Prostate gland (tissue), 2 donors: Measurements from ENCODE around the gene LRP8. TPM values are rescaled to one million over a fixed set of nuclear protein-coding genes. Genes with fewer than 3 reads are reported as not detected.
A peak's percentile ranks its signal among the peaks of the same experiment; 100 is the strongest.

Experiments
- DNase-seq: peaks from one replicate; pipeline ENCODE4 v3.0.0-alpha.2; 2019; ENCODE audit warnings: low spot score
- H3K27ac ChIP-seq, 2 donors: fragments of 200-600 bp; sonication (generic); 2 replicates each; pipeline ENCODE4 v1.5.1; 2017 to 2019
- H3K27me3 ChIP-seq: fragments of 200-600 bp; sonication (generic); replicated peaks from 2 replicates; pipeline ENCODE4 v1.5.1; 2019; ENCODE audit not compliant: insufficient read depth
- H3K36me3 ChIP-seq, 2 donors: fragments of 200-600 bp; sonication (generic); 1 replicate in 1 of 2; 2 replicates in 1 of 2; pipeline versions ENCODE4 v1.5.1 to v1.8.1; 2017 to 2019
- H3K4me1 ChIP-seq: fragments of 200-600 bp; sonication (generic); replicated peaks from 2 replicates; pipeline ENCODE4 v1.5.1; 2019
- H3K4me3 ChIP-seq, 2 donors: fragments of 200-600 bp; sonication (generic); 2 replicates each; pipeline ENCODE4 v1.5.1; 2017 to 2019
- H3K9me3 ChIP-seq: fragments of 200-600 bp; sonication (generic); 2 replicates; pipeline ENCODE4 v1.5.1; 2017
- CTCF ChIP-seq, 4 experiments: fragments of 200-600 bp in 2 of 4; fragments of 450-650 bp in 2 of 4; sonication (generic) in 2 of 4; IDR thresholded peaks; 1 replicate in 3 of 4; 2 replicates in 1 of 4; pipeline ENCODE4 v1.5.1; 2016 to 2019; ENCODE audit warnings: antibody characterized with exemption in 4 of 4, mild to moderate bottlenecking in 2 of 4, moderate library complexity in 2 of 4
- POLR2A ChIP-seq: fragments of 450-650 bp; IDR thresholded peaks from one replicate; pipeline ENCODE4 v1.6.1; 2016; ENCODE audit warnings: antibody characterized with exemption, mild to moderate bottlenecking
- POLR2AphosphoS5 ChIP-seq: sonication (generic); formaldehyde crosslinking; IDR thresholded peaks from one replicate; pipeline ENCODE4 v1.6.1; 2017; ENCODE audit warnings: antibody characterized with exemption
- WGBS: methylation state at CpG from one replicate; pipeline ENCODE4 v1.1.5; 2018; 5-methylcytosine and 5-hydroxymethylcytosine counted together
- intact Hi-C: fragments of 100-400 bp; cut with DNase I; formaldehyde crosslinking; loops from one replicate; pipeline ENCODE4 v1.14.2; 2022
- total RNA-seq, 2 donors: library from RNA; depleted of rRNA; stranded (reverse); fragments of >200 nt; gene quantifications; one replicate each; pipeline ENCODE4 v1.1.0, GENCODE V29; 2016

LRP8 gene
- 100 to 1,000 TPM in 1 of 2 donors, 1 to 10 TPM in 1; 6.7 to 130 TPM for total RNA-seq

GRCh38 chr1:53328009-53328461, at the start of gene LRP8:
TSS of gene LRP8 (minus strand) at chr1:53328070. CDS start at chr1:53327912, 158 bp downstream.
- intact Hi-C loops = no loop called here
- Histone ChIP-seq H3K4me3 (peak within 1 kb of the TSS; percentile 49 to 51), H3K27ac (peak within 1 kb of the TSS in 1 of 2 donors; percentile 30), H3K36me3 (no peaks in the 10 kb centered on the region), H3K4me1 (peaks cover 6% of the 10 kb centered on the region), H3K27me3 (no peaks in the 10 kb centered on the region), H3K9me3 (no peaks in the 10 kb centered on the region)
- peak; percentile 58 for DNase-seq
- 5% methylated on average over 15 of the region's 47 CpGs for WGBS
- TF ChIP-seq POLR2AphosphoS5 = no peak
- no peak for TF ChIP-seq CTCF (IDR thresholded peaks at IDR 0.05)
- no peak for TF ChIP-seq POLR2A

- intact Hi-C loops = no loop called here
- WGBS = 76% methylated on average over 13 of the region's 13 CpGs
- no peak for TF ChIP-seq POLR2AphosphoS5
- TF ChIP-seq CTCF (IDR thresholded peaks at IDR 0.05) = no peak
- TF ChIP-seq POLR2A = no peak
- H3K9me3 ChIP-seq = no peaks in the 10 kb centered on the region
- no peaks in the 10 kb centered on the region for H3K36me3 ChIP-seq
- H3K27ac ChIP-seq = no peak overlapping the region
- H3K4me1 ChIP-seq = no peaks in the 10 kb centered on the region
- no peak overlapping the region for H3K4me3 ChIP-seq
- H3K27me3 ChIP-seq = no peaks in the 10 kb centered on the region
- no peak for DNase-seq
These were observed 49.6 kb upstream of the LRP8 start for GRCh38 chr1:53377438-53377841.

- TF ChIP-seq POLR2AphosphoS5 = no peak
- no peak for TF ChIP-seq CTCF (IDR thresholded peaks at IDR 0.05)
- TF ChIP-seq POLR2A = no peak
- no peaks in the 10 kb centered on the region for H3K27me3 ChIP-seq
- no peak overlapping the region for H3K27ac ChIP-seq
- H3K4me1 ChIP-seq = no peaks in the 10 kb centered on the region
- H3K4me3 ChIP-seq = no peak overlapping the region
- no peaks in the 10 kb centered on the region for H3K36me3 ChIP-seq
- intact Hi-C loops = no loop called here
- 74% methylated on average over 14 of the region's 14 CpGs for WGBS
- no peak for DNase-seq
- no peaks in the 10 kb centered on the region for H3K9me3 ChIP-seq
These were observed 49.0 kb upstream of the LRP8 start for GRCh38 chr1:53376742-53377437.

- intact Hi-C loops = no loop called here
- no peak for DNase-seq
- WGBS = 70% methylated on average over 14 of the region's 14 CpGs
These were observed 48.2 kb upstream of the LRP8 start for GRCh38 chr1:53376041-53376461.

More at GRCh38 chr1:53376041-53376461, 48.2 kb upstream of the LRP8 start:
- Histone ChIP-seq H3K36me3 (no peaks in the 10 kb centered on the region), H3K27ac (no peak overlapping the region), H3K4me1 (no peaks in the 10 kb centered on the region), H3K4me3 (no peak overlapping the region), H3K9me3 (no peaks in the 10 kb centered on the region), H3K27me3 (no peaks in the 10 kb centered on the region)
- TF ChIP-seq POLR2AphosphoS5 (no peak), CTCF (IDR thresholded peaks at IDR 0.05) (no peak), POLR2A (no peak)
